Measurements from ENCODE around the gene RAB6B.

RAB6B gene

DNA sequence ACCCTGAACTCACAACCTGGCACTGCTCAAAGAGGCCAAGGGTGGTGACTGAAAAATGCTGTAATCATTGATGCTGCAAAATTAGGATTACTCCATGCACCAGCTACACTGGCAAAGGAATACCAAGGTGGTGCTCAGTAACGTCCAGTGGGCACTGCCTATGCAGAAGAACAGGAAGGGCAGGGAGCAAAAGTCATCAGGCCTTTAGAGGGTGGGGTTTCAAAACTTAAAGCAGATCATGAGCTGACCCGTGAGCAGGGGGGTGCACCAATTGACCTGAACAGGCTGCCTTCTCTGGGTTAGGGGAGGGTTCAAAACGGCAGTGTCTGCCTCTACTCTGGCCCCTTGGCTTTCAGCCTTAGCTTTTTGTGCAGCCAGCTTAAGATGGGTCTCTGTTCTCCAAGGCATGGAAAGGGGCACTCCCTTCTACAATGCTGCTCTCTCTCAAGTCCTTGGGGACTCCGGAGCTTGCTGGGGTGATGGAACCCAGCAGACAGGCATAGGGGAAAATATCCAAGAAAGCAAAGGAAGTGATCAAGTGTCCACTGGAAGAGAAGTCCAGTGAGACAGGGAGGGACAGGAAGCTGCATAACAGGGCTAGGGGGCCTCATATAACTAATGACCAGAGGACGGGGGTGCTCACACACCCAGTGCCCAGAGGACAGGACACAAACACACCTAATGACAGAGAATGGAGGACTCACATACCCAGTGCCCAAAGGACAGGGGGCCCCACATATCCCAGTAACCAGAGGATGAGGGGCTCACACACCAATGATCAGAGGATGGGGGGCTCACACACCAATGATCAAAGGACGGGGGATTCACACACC, 11.4 kb downstream of the RAB6B start:
- peaks cover 56% of the 10 kb centered on the region for H3K79me2 ChIP-seq

DNA sequence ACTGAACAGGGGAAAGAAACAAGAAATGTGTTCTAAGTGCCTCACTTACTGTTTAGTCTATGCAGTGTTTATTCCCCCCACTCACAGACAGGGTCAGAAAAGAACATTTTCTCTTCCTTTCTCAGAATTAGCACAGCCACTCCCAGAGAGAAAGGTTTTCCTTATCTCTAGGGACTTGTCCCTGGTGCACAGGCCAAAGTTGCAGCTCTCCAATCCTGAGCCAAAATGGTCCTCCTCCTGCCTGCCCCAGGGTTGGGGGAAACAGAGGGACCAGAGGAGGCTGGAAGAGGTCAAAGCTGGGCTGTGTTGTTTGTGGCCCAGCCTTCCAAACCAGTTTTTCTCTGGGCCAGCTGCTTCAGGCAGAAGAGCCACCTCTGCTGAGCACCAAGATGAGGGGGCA, 12.0 kb downstream of the RAB6B start:
- Histone ChIP-seq H3K9ac (no peak overlapping the region), H3K4me1 (no peaks in the 10 kb centered on the region), H3K79me2 (peaks cover 58% of the 10 kb centered on the region), H3K27me3 (ENCODE audit: control insufficient read depth, insufficient read depth, low read length) (no peaks in the 10 kb centered on the region), H3K27ac (no peak overlapping the region), H3K4me3 (ENCODE audit: low read depth, low read length) (no peak overlapping the region), H3K4me2 (ENCODE audit: low read length) (no peak overlapping the region), H2AFZ (no peak overlapping the region), H3K9me3 (ENCODE audit: control insufficient read depth, low read length) (no peaks in the 10 kb centered on the region), H3K36me3 (ENCODE audit: control insufficient read depth, insufficient read depth, low read length) (no peaks in the 10 kb centered on the region)
- TF ChIP-seq, protein P1, sequence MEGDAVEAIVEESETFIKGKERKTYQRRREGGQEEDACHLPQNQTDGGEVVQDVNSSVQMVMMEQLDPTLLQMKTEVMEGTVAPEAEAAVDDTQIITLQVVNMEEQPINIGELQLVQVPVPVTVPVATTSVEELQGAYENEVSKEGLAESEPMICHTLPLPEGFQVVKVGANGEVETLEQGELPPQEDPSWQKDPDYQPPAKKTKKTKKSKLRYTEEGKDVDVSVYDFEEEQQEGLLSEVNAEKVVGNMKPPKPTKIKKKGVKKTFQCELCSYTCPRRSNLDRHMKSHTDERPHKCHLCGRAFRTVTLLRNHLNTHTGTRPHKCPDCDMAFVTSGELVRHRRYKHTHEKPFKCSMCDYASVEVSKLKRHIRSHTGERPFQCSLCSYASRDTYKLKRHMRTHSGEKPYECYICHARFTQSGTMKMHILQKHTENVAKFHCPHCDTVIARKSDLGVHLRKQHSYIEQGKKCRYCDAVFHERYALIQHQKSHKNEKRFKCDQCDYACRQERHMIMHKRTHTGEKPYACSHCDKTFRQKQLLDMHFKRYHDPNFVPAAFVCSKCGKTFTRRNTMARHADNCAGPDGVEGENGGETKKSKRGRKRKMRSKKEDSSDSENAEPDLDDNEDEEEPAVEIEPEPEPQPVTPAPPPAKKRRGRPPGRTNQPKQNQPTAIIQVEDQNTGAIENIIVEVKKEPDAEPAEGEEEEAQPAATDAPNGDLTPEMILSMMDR (IDR thresholded peaks at IDR 0.05): no peak

More for the DNA sequence above, 11.4 kb downstream of the RAB6B start:
- Histone ChIP-seq H3K4me1 (no peaks in the 10 kb centered on the region), H3K4me2 (ENCODE audit: low read length) (no peak overlapping the region), H3K36me3 (ENCODE audit: control insufficient read depth, insufficient read depth, low read length) (no peaks in the 10 kb centered on the region), H3K27ac (no peak overlapping the region), H2AFZ (no peak overlapping the region), H3K9ac (no peak overlapping the region), H3K4me3 (ENCODE audit: low read depth, low read length) (no peak overlapping the region), H3K9me3 (ENCODE audit: control insufficient read depth, low read length) (no peaks in the 10 kb centered on the region), H3K27me3 (ENCODE audit: control insufficient read depth, insufficient read depth, low read length) (no peaks in the 10 kb centered on the region)
- TF ChIP-seq, protein P1 (IDR thresholded peaks at IDR 0.05): no peak

DNA sequence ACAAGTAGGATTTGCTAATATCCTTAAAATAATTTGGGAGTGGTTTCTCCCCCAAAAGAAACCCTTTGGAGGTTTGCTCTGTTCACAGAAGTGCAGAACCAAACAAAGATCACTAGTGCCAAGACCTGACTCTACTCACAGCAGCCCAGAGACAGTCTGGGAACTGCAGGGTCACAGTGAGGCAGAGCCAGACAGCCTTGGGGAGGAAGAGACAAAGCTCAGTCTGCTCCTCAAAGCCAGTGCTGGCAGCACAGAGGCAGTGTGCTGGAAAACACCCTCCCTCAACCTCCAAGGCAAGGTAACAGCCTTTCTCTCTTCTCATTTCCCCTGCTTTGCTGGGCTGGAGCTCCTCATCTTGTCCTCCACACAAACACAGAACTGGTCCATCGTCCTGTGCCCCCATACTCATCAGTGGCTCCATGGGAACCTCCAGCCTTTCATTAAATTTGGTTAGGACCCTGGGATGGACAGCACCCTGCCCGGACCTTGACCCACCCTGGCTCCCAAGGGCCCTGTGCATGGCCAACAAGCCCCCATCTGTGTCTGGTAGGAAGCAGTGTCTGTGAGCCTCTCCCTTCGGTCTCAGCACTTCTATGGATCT, 12.6 kb downstream of the RAB6B start:
- Histone ChIP-seq H2AFZ (no peak overlapping the region), H3K79me2 (peaks cover 59% of the 10 kb centered on the region), H3K4me2 (ENCODE audit: low read length) (no peak overlapping the region), H3K9me3 (ENCODE audit: control insufficient read depth, low read length) (no peaks in the 10 kb centered on the region), H3K4me3 (ENCODE audit: low read depth, low read length) (no peak overlapping the region), H3K9ac (no peak overlapping the region), H3K4me1 (no peaks in the 10 kb centered on the region), H3K36me3 (ENCODE audit: control insufficient read depth, insufficient read depth, low read length) (no peaks in the 10 kb centered on the region), H3K27ac (no peak overlapping the region), H3K27me3 (ENCODE audit: control insufficient read depth, insufficient read depth, low read length) (no peaks in the 10 kb centered on the region)
- TF ChIP-seq, protein P1 (IDR thresholded peaks at IDR 0.05): no peak

DNA sequence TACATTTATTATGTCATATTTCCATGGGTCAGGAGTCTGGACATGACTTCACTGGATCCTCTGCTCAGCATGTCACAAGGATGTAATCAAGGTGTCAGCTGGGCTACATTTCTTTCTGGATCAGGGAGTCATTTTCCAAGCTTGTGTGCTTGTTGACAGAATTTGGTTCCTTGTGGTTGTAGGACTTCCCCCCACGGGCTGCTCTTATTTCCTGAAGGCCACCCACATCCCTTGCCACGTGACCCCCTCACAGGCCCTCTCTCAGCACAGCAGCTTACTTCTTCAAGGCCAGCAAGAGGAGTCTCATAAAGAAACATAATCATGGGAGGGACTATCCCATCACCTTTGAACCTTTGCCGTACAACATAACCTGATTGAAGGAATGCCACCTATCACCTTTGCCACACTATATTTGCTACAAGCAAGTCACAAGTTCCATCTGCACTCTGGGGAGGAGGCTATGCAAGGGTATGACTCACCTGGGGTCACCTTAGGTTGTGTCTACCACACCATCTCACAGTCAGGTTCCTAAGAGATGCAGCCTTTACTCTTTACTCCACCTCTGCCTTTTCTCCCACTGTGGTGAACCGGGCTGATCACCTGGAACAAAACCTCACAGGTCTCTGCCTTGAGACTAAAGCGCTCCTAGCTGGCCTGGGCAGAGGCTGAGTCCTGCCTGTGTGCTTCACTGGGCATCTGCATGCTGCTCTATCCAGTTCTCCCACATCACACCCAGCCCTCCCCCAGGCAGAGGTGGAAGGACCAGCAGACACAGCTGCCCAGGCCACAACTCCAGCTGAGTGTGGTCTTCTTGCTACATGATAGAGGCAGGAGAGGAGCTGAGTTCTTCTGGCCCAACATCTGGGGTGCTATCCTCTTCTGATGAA, 13.5 kb downstream of the RAB6B start:
- H3K27ac ChIP-seq: no peak overlapping the region
- no peaks in the 10 kb centered on the region for H3K4me1 ChIP-seq
- H3K27me3 ChIP-seq (ENCODE audit: control insufficient read depth, insufficient read depth, low read length): no peaks in the 10 kb centered on the region
- H3K9me3 ChIP-seq (ENCODE audit: control insufficient read depth, low read length): no peaks in the 10 kb centered on the region
- H3K4me3 ChIP-seq (ENCODE audit: low read depth, low read length): no peak overlapping the region
- TF ChIP-seq, protein P1 (IDR thresholded peaks at IDR 0.05): no peak
- H3K4me2 ChIP-seq (ENCODE audit: low read length): no peak overlapping the region
- no peak overlapping the region for H2AFZ ChIP-seq
- peaks cover 55% of the 10 kb centered on the region for H3K79me2 ChIP-seq
- H3K9ac ChIP-seq: no peak overlapping the region
- no peaks in the 10 kb centered on the region for H3K36me3 ChIP-seq (ENCODE audit: control insufficient read depth, insufficient read depth, low read length)

Measured in parathyroid adenoma (tissue), 2 donors.